Liver (tissue), 9 donors: ENCODE data around the gene TRMT1L. TPM values are rescaled to one million over a fixed set of nuclear protein-coding genes. Genes with fewer than 3 reads are reported as not detected.

Source experiments
- DNase-seq: peaks from one replicate; pipeline ENCODE4 v3.0.0-alpha.2; 2017; ENCODE audit warnings: low spot score
- H3K27ac ChIP-seq, 2 donors: one replicate each; pipeline ENCODE4 v1.7.0; 2013; ENCODE audit warnings: inconsistent platforms in 2 of 2, low read length in 2 of 2, control low read depth in 1 of 2, low read depth in 1 of 2, mild to moderate bottlenecking in 1 of 2
- H3K27me3 ChIP-seq, 4 donors: one replicate each; pipeline versions ENCODE4 v1.6.1 to v1.7.0; 2013; ENCODE audit warnings: low read length in 3 of 4, inconsistent platforms in 1 of 4, mild to moderate bottlenecking in 1 of 4, moderate library complexity in 1 of 4; ENCODE audit not compliant: control insufficient read depth in 4 of 4, insufficient read depth in 4 of 4
- H3K36me3 ChIP-seq, 4 donors: one replicate each; pipeline versions ENCODE4 v1.6.1 to v1.7.0; 2013; ENCODE audit warnings: low read length in 3 of 4, mild to moderate bottlenecking in 3 of 4, low read depth in 1 of 4, moderate library complexity in 1 of 4; ENCODE audit not compliant: control insufficient read depth in 4 of 4, insufficient read depth in 3 of 4
- H3K4me1 ChIP-seq, 4 donors: one replicate each; pipeline versions ENCODE4 v1.6.1 to v1.7.0; 2013; ENCODE audit warnings: low read length in 3 of 4, mild to moderate bottlenecking in 3 of 4, moderate library complexity in 1 of 4; ENCODE audit not compliant: control insufficient read depth in 4 of 4, insufficient read depth in 4 of 4
- H3K4me3 ChIP-seq, 3 donors: one replicate each; pipeline versions ENCODE4 v1.6.1 to v1.7.0; 2013; ENCODE audit warnings: low read length in 3 of 3, control low read depth in 1 of 3, low read depth in 1 of 3, mild to moderate bottlenecking in 1 of 3
- H3K9ac ChIP-seq, 2 donors: one replicate each; pipeline ENCODE4 v1.7.0; 2013; ENCODE audit warnings: low read length in 2 of 2, mild to moderate bottlenecking in 2 of 2, moderate library complexity in 2 of 2, control low read depth in 1 of 2, low read depth in 1 of 2
- H3K9me3 ChIP-seq, 4 donors: one replicate each; pipeline versions ENCODE4 v1.6.1 to v1.7.0; 2013; ENCODE audit warnings: low read length in 3 of 4; ENCODE audit not compliant: control insufficient read depth in 4 of 4
- CTCF ChIP-seq: fragments of 150-350 bp; IDR thresholded peaks from 2 replicates; pipeline ENCODE4 v1.5.1; 2017; ENCODE audit warnings: improper control_type of control experiment, low read depth, low read length; ENCODE audit not compliant: missing input control
- EGR1 ChIP-seq, 2 donors: IDR thresholded peaks; 2 replicates each; pipeline ENCODE4 v1.6.1; 2016 to 2018; ENCODE audit warnings: antibody characterized with exemption in 2 of 2, low read depth in 2 of 2
- FOXA1 ChIP-seq: IDR thresholded peaks from 2 replicates; pipeline ENCODE4 v1.6.1; 2016; ENCODE audit warnings: antibody characterized with exemption
- GABPA ChIP-seq, 2 donors: IDR thresholded peaks in 1 of 2; conservative IDR thresholded peaks in 1 of 2; 2 replicates each; pipeline ENCODE4 v1.6.1; 2016; ENCODE audit warnings: antibody characterized with exemption in 2 of 2, mild to moderate bottlenecking in 1 of 2, moderate library complexity in 1 of 2
- HNF4A ChIP-seq, 2 donors: conservative IDR thresholded peaks; 2 replicates each; pipeline ENCODE4 v1.6.1; 2016; ENCODE audit warnings: antibody characterized with exemption in 2 of 2, mild to moderate bottlenecking in 2 of 2
- HNF4G ChIP-seq: IDR thresholded peaks from 2 replicates; pipeline ENCODE4 v1.6.1; 2016; ENCODE audit warnings: antibody characterized with exemption
- JUND ChIP-seq, 2 donors: IDR thresholded peaks; 2 replicates each; pipeline ENCODE4 v1.6.1; 2016; ENCODE audit warnings: antibody characterized with exemption in 2 of 2
- MAX ChIP-seq: IDR thresholded peaks from 2 replicates; pipeline ENCODE4 v1.6.1; 2016; ENCODE audit warnings: antibody characterized with exemption
- NR2F2 ChIP-seq: IDR thresholded peaks from 2 replicates; pipeline ENCODE4 v1.6.1; 2016; ENCODE audit warnings: antibody characterized with exemption
- RAD21 ChIP-seq, 2 donors: IDR thresholded peaks; 2 replicates each; pipeline ENCODE4 v1.6.1; 2016; ENCODE audit warnings: antibody characterized with exemption in 2 of 2, mild to moderate bottlenecking in 2 of 2
- REST ChIP-seq: IDR thresholded peaks from 2 replicates; pipeline ENCODE4 v1.6.1; 2016; ENCODE audit warnings: antibody characterized with exemption, mild to moderate bottlenecking
- RXRA ChIP-seq, 2 donors: IDR thresholded peaks; 2 replicates each; pipeline ENCODE4 v1.6.1; 2017 to 2018; ENCODE audit warnings: antibody characterized with exemption in 2 of 2, mild to moderate bottlenecking in 1 of 2
- SP1 ChIP-seq: IDR thresholded peaks from 2 replicates; pipeline ENCODE4 v1.6.1; 2018; ENCODE audit warnings: antibody characterized with exemption, mild to moderate bottlenecking
- TAF1 ChIP-seq: conservative IDR thresholded peaks from 2 replicates; pipeline ENCODE4 v1.6.1; 2016; ENCODE audit warnings: antibody characterized with exemption, mild to moderate bottlenecking
- YY1 ChIP-seq: IDR thresholded peaks from 2 replicates; pipeline ENCODE4 v1.6.1; 2016; ENCODE audit warnings: antibody characterized with exemption, mild to moderate bottlenecking
- whole genome bisulfite sequencing: extraction: QIAGEN DNeasy Blood & Tissue Kit; methylation state at CpG from one replicate; pipeline ENCODE4 v1.1.7; 2013; 5-methylcytosine and 5-hydroxymethylcytosine counted together
- polyA plus RNA-seq, 2 donors: library from polyadenylated mRNA; stranded (reverse) in 1 of 2; unstranded in 1 of 2; fragments of 200-250 nt in 1 of 2; fragments of >200 nt in 1 of 2; fragmentation: Nextera tagmentation in 1 of 2; extraction: Ambion mirVana in 1 of 2; gene quantifications; one replicate each; pipeline versions ENCODE4 v1.2.1 to v1.2.3, GENCODE V29; 2013 to 2015
- total RNA-seq, 2 donors: library from RNA; depleted of rRNA; stranded (reverse); fragments of >200 nt; gene quantifications; one replicate each; pipeline ENCODE4 v1.2.3, GENCODE V29; 2014
- donor health status: healthy.
- donor health status: healthy.
- donor health status: healthy.
- donor health status: healthy.
- donor health status: healthy.

The TRMT1L gene
- total and polyA plus RNA-seq, 4 donors: 4.3 to 33.9 (median 9.9) TPM

GRCh38 chr1:185087101-185087500 is 69.7 kb downstream of the TRMT1L start:
- WGBS: 98% methylated on average over 1 of the region's 1 CpG
- H3K4me3 ChIP-seq: no peak overlapping the region
- no peaks in the 10 kb centered on the region for H3K4me1 ChIP-seq
- H3K9ac ChIP-seq: no peak overlapping the region
- H3K36me3 ChIP-seq: peaks cover 2 to 12% (median 6%) of the 10 kb centered on the region in 4 donors
- no peaks in the 10 kb centered on the region for H3K27me3 ChIP-seq
- H3K9me3 ChIP-seq: no peaks in the 10 kb centered on the region
- H3K27ac ChIP-seq: no peak overlapping the region
- no peak for DNase-seq
- TF ChIP-seq EGR1 (IDR thresholded peaks at IDR 0.05; ENCODE audit: low read depth in 2 of 2): no peak
- TF ChIP-seq HNF4A (conservative IDR thresholded peaks at IDR 0.05): no peak
- TF ChIP-seq MAX: no peak
- no peak for TF ChIP-seq SP1

GRCh38 chr1:185083818-185084217 is 72.9 kb downstream of the TRMT1L start:
- TF ChIP-seq NR2F2 (no peak), GABPA (IDR thresholded peaks at IDR 0.05 in 1 of 2, conservative IDR thresholded peaks at IDR 0.05 in 1 of 2) (no peak), SP1 (no peak), HNF4A (conservative IDR thresholded peaks at IDR 0.05) (no peak), JUND (IDR thresholded peaks at IDR 0.05) (no peak), RAD21 (IDR thresholded peaks at IDR 0.05) (no peak), REST (no peak), CTCF (no peak)
- Histone ChIP-seq H3K4me3 (no peak overlapping the region), H3K27ac (no peak overlapping the region), H3K9me3 (no peaks in the 10 kb centered on the region), H3K36me3 (peaks cover 0 to 2% (median 0%) of the 10 kb centered on the region in 4 donors), H3K9ac (no peak overlapping the region), H3K4me1 (no peaks in the 10 kb centered on the region), H3K27me3 (no peaks in the 10 kb centered on the region)
- 99% methylated on average over 2 of the region's 2 CpGs for WGBS
- no peak for DNase-seq

GRCh38 chr1:185080422-185080821 is 76.3 kb downstream of the TRMT1L start:
- Histone ChIP-seq H3K9ac (no peak overlapping the region), H3K36me3 (no peaks in the 10 kb centered on the region), H3K4me3 (no peak overlapping the region), H3K27me3 (no peaks in the 10 kb centered on the region), H3K27ac (no peak overlapping the region), H3K4me1 (peaks cover 0 to 1% (median 0%) of the 10 kb centered on the region in 4 donors), H3K9me3 (no peaks in the 10 kb centered on the region)
- TF ChIP-seq YY1 (no peak), JUND (IDR thresholded peaks at IDR 0.05) (no peak), RXRA (IDR thresholded peaks at IDR 0.05) (no peak), TAF1 (no peak), RAD21 (IDR thresholded peaks at IDR 0.05) (no peak), HNF4G (no peak), FOXA1 (no peak), EGR1 (IDR thresholded peaks at IDR 0.05; ENCODE audit: low read depth in 2 of 2) (no peak)
- no peak for DNase-seq
